Colonic mucosa (tissue), 4 donors: Measurements from ENCODE around the gene GLB1L3. TPM values are rescaled to one million over a fixed set of nuclear protein-coding genes. Genes with fewer than 3 reads are reported as not detected.

ENCODE experiments used
- DNase-seq: peaks from one replicate; pipeline ENCODE4 v3.0.0-alpha.2; 2020
- H3K27ac ChIP-seq: fragments of 200-600 bp; one replicate; pipeline ENCODE4 v1.8.0; 2021
- H3K27me3 ChIP-seq: fragments of 200-600 bp; one replicate; pipeline ENCODE4 v1.8.0; 2021
- H3K36me3 ChIP-seq: fragments of 200-600 bp; one replicate; pipeline ENCODE4 v1.8.0; 2021
- H3K4me1 ChIP-seq: fragments of 200-600 bp; one replicate; pipeline ENCODE4 v1.8.0; 2021; ENCODE audit warnings: mild to moderate bottlenecking
- H3K4me3 ChIP-seq: fragments of 200-600 bp; one replicate; pipeline ENCODE4 v1.8.0; 2021
- H3K9ac ChIP-seq, 2 donors: one replicate each; pipeline ENCODE4 v1.7.0; 2013; ENCODE audit warnings: control low read depth in 2 of 2, low read depth in 2 of 2, low read length in 2 of 2
- H3K9me3 ChIP-seq: fragments of 200-600 bp; one replicate; pipeline ENCODE4 v1.8.0; 2021
- intact Hi-C: fragments of 100-400 bp; cut with DNase I; formaldehyde crosslinking; loops from one replicate; pipeline ENCODE4 v1.14.1; 2022
- total RNA-seq, 2 donors: library from RNA; stranded (reverse); fragmentation: NEBNext Ultra II Directional in 1 of 2; extraction: Animal tissue kit (Norgen Biotek cat#: 25700) in 1 of 2; gene quantifications; one replicate each; pipeline ENCODE4 v1.2.1, GENCODE V29; 2021
- TF ChIP-seq, protein P1 (sequence below): fragments of 200-600 bp; IDR thresholded peaks from one replicate; pipeline ENCODE4 v1.8.0; 2022; ENCODE audit warnings: antibody characterized with exemption, mild to moderate bottlenecking
- donor health status: healthy.
- donor health status: DM: no; HTN: no; CAD: no.
- donor health status: DM: no; HTN: no; CAD: no.

Gene GLB1L3
- total RNA-seq, 2 donors from 2014 or later: 0.15 TPM; not detected in 1

DNA sequence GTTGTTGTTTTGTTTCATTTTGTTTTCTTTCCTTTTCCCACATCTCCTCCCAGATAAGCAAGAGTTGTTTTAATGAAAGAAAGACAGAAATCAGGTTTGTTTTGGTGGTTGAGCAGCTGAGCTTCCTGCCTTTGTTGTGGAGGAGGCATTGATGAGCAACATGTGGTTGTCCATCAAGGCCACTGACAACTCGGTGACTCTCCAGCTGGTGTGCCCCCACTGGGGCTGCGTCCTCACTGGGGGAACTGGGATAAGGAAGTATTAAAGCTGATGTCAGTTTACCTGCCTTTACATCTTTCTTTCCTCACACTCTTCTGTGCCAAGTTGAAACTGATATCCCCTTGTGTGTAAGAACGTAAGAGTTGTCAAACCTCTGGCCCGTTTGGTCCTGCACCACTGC lies 45.8 kb upstream of the GLB1L3 start:
- intact Hi-C loops: no loop called here
- H3K27ac ChIP-seq: no peak overlapping the region
- H3K36me3 ChIP-seq: no peaks in the 10 kb centered on the region
- peaks cover 7% of the 10 kb centered on the region for H3K4me1 ChIP-seq
- H3K4me3 ChIP-seq: no peak overlapping the region
- H3K9ac ChIP-seq: no peak overlapping the region
- TF ChIP-seq, protein P1, sequence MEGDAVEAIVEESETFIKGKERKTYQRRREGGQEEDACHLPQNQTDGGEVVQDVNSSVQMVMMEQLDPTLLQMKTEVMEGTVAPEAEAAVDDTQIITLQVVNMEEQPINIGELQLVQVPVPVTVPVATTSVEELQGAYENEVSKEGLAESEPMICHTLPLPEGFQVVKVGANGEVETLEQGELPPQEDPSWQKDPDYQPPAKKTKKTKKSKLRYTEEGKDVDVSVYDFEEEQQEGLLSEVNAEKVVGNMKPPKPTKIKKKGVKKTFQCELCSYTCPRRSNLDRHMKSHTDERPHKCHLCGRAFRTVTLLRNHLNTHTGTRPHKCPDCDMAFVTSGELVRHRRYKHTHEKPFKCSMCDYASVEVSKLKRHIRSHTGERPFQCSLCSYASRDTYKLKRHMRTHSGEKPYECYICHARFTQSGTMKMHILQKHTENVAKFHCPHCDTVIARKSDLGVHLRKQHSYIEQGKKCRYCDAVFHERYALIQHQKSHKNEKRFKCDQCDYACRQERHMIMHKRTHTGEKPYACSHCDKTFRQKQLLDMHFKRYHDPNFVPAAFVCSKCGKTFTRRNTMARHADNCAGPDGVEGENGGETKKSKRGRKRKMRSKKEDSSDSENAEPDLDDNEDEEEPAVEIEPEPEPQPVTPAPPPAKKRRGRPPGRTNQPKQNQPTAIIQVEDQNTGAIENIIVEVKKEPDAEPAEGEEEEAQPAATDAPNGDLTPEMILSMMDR: no peak
- H3K9me3 ChIP-seq: no peaks in the 10 kb centered on the region
- no peaks in the 10 kb centered on the region for H3K27me3 ChIP-seq
- no peak for DNase-seq

DNA sequence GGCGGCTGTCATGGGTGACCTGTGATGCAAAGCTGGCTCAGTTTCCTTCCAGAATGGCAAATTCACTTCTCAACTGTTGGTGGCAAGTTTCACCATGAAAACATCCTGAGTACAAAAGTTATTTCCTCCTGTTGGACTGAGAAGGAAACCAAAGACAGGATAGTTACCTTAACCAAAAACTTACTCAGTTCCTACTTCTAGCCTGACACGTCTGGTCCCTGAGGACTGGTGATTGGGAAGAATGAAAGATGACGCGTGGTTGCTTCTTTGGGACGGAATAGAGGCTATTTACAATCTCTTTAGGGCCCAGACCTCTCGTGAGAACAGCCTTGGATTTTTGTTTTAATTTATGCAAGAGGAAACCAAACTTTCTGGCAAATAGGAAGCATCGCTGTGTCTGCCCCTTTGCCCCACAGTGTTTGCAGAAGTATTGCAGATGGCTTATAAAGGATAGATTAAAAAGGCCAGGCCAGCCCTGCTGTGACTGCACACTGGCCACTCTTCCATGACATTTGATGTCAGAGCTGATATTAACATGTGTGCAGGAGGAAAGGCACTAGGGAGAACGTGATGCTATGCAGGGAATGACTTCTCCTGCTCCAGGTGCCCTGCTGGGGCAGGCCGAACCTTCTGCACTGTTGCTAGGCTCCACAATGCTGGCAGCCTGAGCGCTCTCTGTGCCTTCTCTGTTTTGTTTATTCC lies 44.1 kb upstream of the GLB1L3 start:
- TF ChIP-seq, protein P1: no peak
- no peak overlapping the region for H3K9ac ChIP-seq
- H3K27me3 ChIP-seq: no peaks in the 10 kb centered on the region
- DNase-seq: no peak
- no peaks in the 10 kb centered on the region for H3K9me3 ChIP-seq
- H3K4me1 ChIP-seq: no peaks in the 10 kb centered on the region
- H3K27ac ChIP-seq: no peak overlapping the region
- H3K4me3 ChIP-seq: no peak overlapping the region
- H3K36me3 ChIP-seq: no peaks in the 10 kb centered on the region
- intact Hi-C loops: no loop called here

DNA sequence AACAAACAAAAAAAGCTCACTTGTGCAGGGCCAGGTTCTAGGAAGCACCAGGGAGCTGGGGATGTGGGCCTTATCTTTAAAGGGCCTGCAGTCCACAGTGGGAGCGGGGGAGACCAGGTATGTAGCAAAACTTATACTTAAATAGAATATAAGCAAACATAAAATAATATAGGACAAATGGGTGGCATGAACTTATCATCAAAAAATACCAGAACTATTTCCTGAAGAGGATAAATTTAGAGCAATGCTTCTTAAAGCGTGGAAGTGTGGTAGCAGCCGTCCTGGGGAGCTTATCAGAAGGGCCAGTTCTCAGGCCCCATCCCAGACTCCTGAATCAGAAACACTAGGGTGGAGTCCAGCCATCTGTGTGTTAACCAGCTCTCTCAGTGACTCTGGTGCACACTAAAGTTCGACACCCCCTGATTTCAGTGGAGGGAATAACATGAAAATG lies 42.4 kb upstream of the GLB1L3 start:
- H3K36me3 ChIP-seq: no peaks in the 10 kb centered on the region
- H3K9me3 ChIP-seq: no peaks in the 10 kb centered on the region
- TF ChIP-seq, protein P1: no peak

DNA sequence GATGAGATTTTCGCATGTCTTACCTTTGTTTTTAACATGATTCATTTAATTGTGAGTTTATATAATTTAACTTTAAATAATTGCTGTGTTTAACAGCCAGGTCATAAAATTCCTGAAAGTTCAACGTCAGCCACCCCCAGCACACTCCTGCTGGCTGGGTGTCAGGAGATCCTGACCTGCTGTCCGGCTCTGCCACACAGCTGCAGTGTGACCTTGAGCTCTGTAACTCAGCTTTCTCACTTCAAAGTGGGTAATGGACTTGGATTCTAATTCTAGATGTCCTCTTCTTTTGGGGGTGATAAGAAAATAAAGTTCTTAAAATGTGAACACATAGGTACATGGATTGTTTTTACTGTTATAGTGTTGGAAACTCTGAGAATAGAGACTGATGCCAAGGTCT lies 40.8 kb upstream of the GLB1L3 start:
- Histone ChIP-seq H3K9ac (no peak overlapping the region), H3K4me3 (no peak overlapping the region), H3K4me1 (no peaks in the 10 kb centered on the region), H3K9me3 (no peaks in the 10 kb centered on the region), H3K36me3 (no peaks in the 10 kb centered on the region), H3K27me3 (no peaks in the 10 kb centered on the region), H3K27ac (no peak overlapping the region)
- TF ChIP-seq, protein P1: no peak
- DNase-seq: no peak
- intact Hi-C loops: no loop called here

More for the DNA sequence above, 42.4 kb upstream of the GLB1L3 start:
- Histone ChIP-seq H3K4me3 (no peak overlapping the region), H3K4me1 (no peaks in the 10 kb centered on the region), H3K9ac (no peak overlapping the region), H3K27me3 (no peaks in the 10 kb centered on the region), H3K27ac (no peak overlapping the region)
- intact Hi-C loops: no loop called here
- DNase-seq: no peak

DNA sequence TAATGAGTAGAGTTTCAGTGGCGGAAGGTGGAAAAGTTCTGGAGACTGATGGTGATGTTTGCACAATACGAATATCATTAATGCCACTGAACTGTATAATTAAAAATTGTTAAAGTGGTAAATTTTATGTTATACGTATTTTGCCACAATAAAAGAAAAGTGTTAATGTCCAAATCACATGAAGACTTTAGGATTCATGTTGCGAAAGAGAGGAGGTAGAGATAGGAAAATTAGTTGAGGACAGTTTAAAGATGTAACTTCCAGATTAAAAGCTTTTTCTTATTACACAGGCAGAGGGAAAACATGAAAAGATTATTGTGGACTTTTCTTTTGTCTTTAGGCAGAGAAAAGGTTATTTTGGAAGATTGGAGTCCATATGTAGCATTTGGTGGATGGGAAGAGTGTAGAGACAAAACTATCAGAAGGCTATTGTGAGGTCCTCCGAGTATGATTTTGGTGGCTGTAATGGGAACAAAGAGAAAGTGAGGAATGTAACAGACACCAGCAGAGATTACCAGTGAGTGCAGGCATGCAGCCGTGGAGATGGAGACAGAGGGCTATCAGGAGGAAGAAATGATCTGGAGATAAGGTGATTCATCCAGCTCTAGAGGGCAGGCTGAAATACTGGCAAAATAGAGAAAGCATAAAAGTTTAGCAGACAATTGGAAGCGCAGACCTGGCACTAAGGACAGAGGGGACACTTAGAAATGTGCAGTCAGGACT lies 39.2 kb upstream of the GLB1L3 start:
- Histone ChIP-seq H3K9me3 (no peaks in the 10 kb centered on the region), H3K4me1 (no peaks in the 10 kb centered on the region), H3K27ac (no peak overlapping the region), H3K4me3 (no peak overlapping the region), H3K36me3 (no peaks in the 10 kb centered on the region), H3K9ac (no peak overlapping the region), H3K27me3 (no peaks in the 10 kb centered on the region)
- no peak for DNase-seq
- intact Hi-C loops: no loop called here
- TF ChIP-seq, protein P1: no peak
